B cell (primary cell): Measurements from ENCODE around the gene GLMN. TPM values are rescaled to one million over a fixed set of nuclear protein-coding genes. Genes with fewer than 3 reads are reported as not detected.

Experiments used
- ATAC-seq: fragments of 200-7000 bp; cut with Tn5 transposase; one replicate; pipeline ENCODE4 v1.10.0; 2021; ENCODE audit warnings: low read depth, mild to moderate bottlenecking, moderate number of reproducible peaks, moderate library complexity
- CTCF ChIA-PET: fragments of 350-600 bp; sonication (Branson Sonifier 250); formaldehyde crosslinking; loops from one replicate; lab custom pipeline; 2021; ENCODE audit warnings: antibody characterized with exemption, inconsistent platforms; lab: Charles Lee
- POLR2A ChIA-PET: fragments of 350-600 bp; sonication (Branson Sonifier 250); formaldehyde crosslinking; loops from one replicate; lab custom pipeline; 2021; ENCODE audit warnings: antibody characterized with exemption; lab: Charles Lee
- DNase-seq: peaks from one replicate; pipeline ENCODE4 v3.0.0; 2013
- H2AFZ ChIP-seq: 2 replicates; pipeline ENCODE4 v1.6.1; 2012; ENCODE audit warnings: mild to moderate bottlenecking, low read depth, low read length; ENCODE audit not compliant: insufficient read depth, poor library complexity, severe bottlenecking
- H3K27ac ChIP-seq, 2 donors: 1 replicate in 1 of 2; 2 replicates in 1 of 2; pipeline ENCODE4 v1.5.1; 2012 to 2013; ENCODE audit warnings: low read length in 2 of 2, mild to moderate bottlenecking in 2 of 2, moderate library complexity in 1 of 2
- H3K27me3 ChIP-seq, 4 experiments: fragments of 200-600 bp in 1 of 4; sonication (generic) in 1 of 4; replicated peaks in 1 of 4; 1 replicate in 2 of 4; 2 replicates in 2 of 4; pipeline versions ENCODE4 v1.6.1 to v1.7.0; 2013 to 2016; ENCODE audit warnings: low read length in 3 of 4, mild to moderate bottlenecking in 2 of 4, mixed read lengths in 1 of 4, moderate library complexity in 1 of 4; ENCODE audit not compliant: insufficient read depth in 4 of 4, control insufficient read depth in 3 of 4; ENCODE audit errors: control extremely low read depth in 1 of 4
- H3K36me3 ChIP-seq, 2 experiments: replicated peaks in 1 of 2; 1 replicate in 1 of 2; 2 replicates in 1 of 2; pipeline versions ENCODE4 v1.6.1 to v1.7.1; 2013; ENCODE audit warnings: low read length in 1 of 2; ENCODE audit not compliant: insufficient read depth in 2 of 2, control insufficient read depth in 1 of 2; ENCODE audit errors: control extremely low read depth in 1 of 2, extremely low read depth in 1 of 2
- H3K4me1 ChIP-seq, 2 donors: fragments of 200-600 bp in 1 of 2; sonication (generic) in 1 of 2; 1 replicate in 1 of 2; 2 replicates in 1 of 2; pipeline versions ENCODE4 v1.5.1 to v1.6.1; 2013 to 2017; ENCODE audit warnings: low read length in 2 of 2; ENCODE audit not compliant: control insufficient read depth in 2 of 2, insufficient read depth in 2 of 2
- H3K4me2 ChIP-seq: replicated peaks from 2 replicates; pipeline ENCODE3; 2012; ENCODE audit warnings: mild to moderate bottlenecking, low read depth, low read length; ENCODE audit not compliant: poor library complexity, severe bottlenecking
- H3K4me3 ChIP-seq, 5 experiments: fragments of 200-600 bp in 1 of 5; sonication (generic) in 1 of 5; 1 replicate in 3 of 5; 2 replicates in 2 of 5; pipeline versions ENCODE4 v1.5.1 to v1.7.0; 2011 to 2016; ENCODE audit warnings: low read length in 4 of 5, mild to moderate bottlenecking in 4 of 5, low read depth in 2 of 5, control low read depth in 1 of 5, moderate library complexity in 1 of 5; ENCODE audit not compliant: insufficient read depth in 1 of 5; ENCODE audit errors: control extremely low read depth in 1 of 5, extremely low read depth in 1 of 5
- H3K79me2 ChIP-seq: fragments of 200-600 bp; sonication (generic); one replicate; pipeline ENCODE4 v1.6.0; 2016; ENCODE audit warnings: low read length; ENCODE audit not compliant: control insufficient read depth, insufficient read depth
- H3K9ac ChIP-seq: fragments of 200-600 bp; sonication (generic); 2 replicates; pipeline ENCODE4 v1.6.1; 2017; ENCODE audit warnings: mild to moderate bottlenecking, low read length, moderate library complexity
- H3K9me3 ChIP-seq, 3 donors: one replicate each; pipeline versions ENCODE4 v1.6.1 to v1.7.1; 2013; ENCODE audit warnings: low read length in 2 of 3; ENCODE audit not compliant: control insufficient read depth in 2 of 3, insufficient read depth in 1 of 3; ENCODE audit errors: control extremely low read depth in 1 of 3
- H4K20me1 ChIP-seq: 2 replicates; pipeline ENCODE4 v1.6.0; 2012; ENCODE audit warnings: mild to moderate bottlenecking, low read length; ENCODE audit not compliant: insufficient read depth, control insufficient read depth, poor library complexity, severe bottlenecking
- H3K27ac Mint-ChIP-seq: one replicate; pipeline ENCODE4 v1.8.0; 2021; ENCODE audit warnings: mixed read lengths
- H3K27me3 Mint-ChIP-seq: one replicate; pipeline ENCODE4 v1.8.0; 2021; ENCODE audit warnings: mixed read lengths
- H3K4me1 Mint-ChIP-seq: one replicate; pipeline ENCODE4 v1.8.0; 2021; ENCODE audit warnings: mixed read lengths
- H3K4me3 Mint-ChIP-seq: one replicate; pipeline ENCODE4 v1.8.0; 2021; ENCODE audit warnings: mixed read lengths
- H3K9me3 Mint-ChIP-seq: one replicate; pipeline ENCODE4 v1.8.0; 2022; ENCODE audit warnings: mixed read lengths; ENCODE audit not compliant: insufficient read depth
- CTCF ChIP-seq: fragments of 200-600 bp; IDR thresholded peaks from one replicate; pipeline ENCODE4 v1.8.0; 2022; ENCODE audit warnings: antibody characterized with exemption, mild to moderate bottlenecking
- EZH2 ChIP-seq: IDR thresholded peaks from 2 replicates; pipeline ENCODE4 v1.6.1; 2012; ENCODE audit warnings: borderline replicate concordance, low read depth, mild to moderate bottlenecking, moderate library complexity, low read length; ENCODE audit not compliant: insufficient read depth, poor library complexity, severe bottlenecking
- WGBS: methylation state at CpG from one replicate; pipeline ENCODE4 v1.1.5; 2013; ENCODE audit warnings: missing lambda C conversion rate; ENCODE audit not compliant: insufficient coverage; 5-methylcytosine and 5-hydroxymethylcytosine counted together
- intact Hi-C: fragments of 100-400 bp; cut with micrococcal nuclease; formaldehyde crosslinking; loops from one replicate; pipeline ENCODE4 v1.10.0; 2022
- polyA plus RNA-seq: library from polyadenylated mRNA; depleted of rRNA; stranded (reverse); fragments of >200 nt; gene quantifications from 2 replicates; pipeline ENCODE4 v1.2.3, GENCODE V29; 2012
- total RNA-seq, 2 donors: library from RNA; stranded (reverse); fragments of 120-200 nt in 1 of 2; gene quantifications; 1 replicate in 1 of 2; 2 replicates in 1 of 2; pipeline versions ENCODE4 v1.2.3 to v1.2.4, GENCODE V29; 2013 to 2022

Gene GLMN
- total and polyA plus RNA-seq, 2 donors (not counting 1 experiment from before 2014, with no cell fraction given), result 2.8 to 13.6 TPM

DNA sequence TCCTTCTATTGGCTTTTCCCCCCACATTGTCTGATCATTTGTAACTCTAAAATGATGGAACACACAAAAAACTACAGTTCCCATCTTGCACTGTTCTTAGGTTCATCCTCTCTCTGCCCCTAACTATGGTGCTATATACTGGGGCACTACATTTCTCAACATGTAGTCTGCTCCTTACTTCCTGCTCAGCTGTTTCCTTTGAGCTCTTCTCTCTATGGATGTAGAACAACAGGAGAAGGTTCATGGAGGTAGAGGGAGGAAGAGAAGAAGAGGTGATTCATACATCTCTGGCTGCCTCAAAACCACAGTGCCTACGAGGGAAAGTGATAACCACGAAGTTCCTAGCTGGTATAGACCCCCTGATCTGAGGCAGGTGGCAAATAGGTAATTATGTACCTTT lies 88.1 kb downstream of the GLMN start:
- ATAC-seq (no peak), DNase-seq (no peak)
- ChIA-PET POLR2A (no interaction called here), CTCF (no interaction called here)
- Histone ChIP-seq H3K27me3 (no peaks in the 10 kb centered on the region), H2AFZ (no peak overlapping the region), H3K9me3 (no peaks in the 10 kb centered on the region), H3K79me2 (no peaks in the 10 kb centered on the region), H3K4me2 (no peak overlapping the region), H3K4me3 (no peak overlapping the region), H3K36me3 (no peaks in the 10 kb centered on the region), H3K27ac (no peak overlapping the region), H3K9ac (no peak overlapping the region), H4K20me1 (no peaks in the 10 kb centered on the region), H3K4me1 (no peaks in the 10 kb centered on the region)
- no peaks in the 10 kb centered on the region for H3K4me1 Mint-ChIP-seq
- peaks cover 5% of the 10 kb centered on the region for H3K27me3 Mint-ChIP-seq
- WGBS, result 20% methylated on average over 2 of the region's 2 CpGs
- TF ChIP-seq EZH2 (no peak), CTCF (no peak)
- H3K9me3 Mint-ChIP-seq, result no peaks in the 10 kb centered on the region
- no peak overlapping the region for H3K4me3 Mint-ChIP-seq
- intact Hi-C loops, result no loop called here
- no peak overlapping the region for H3K27ac Mint-ChIP-seq

DNA sequence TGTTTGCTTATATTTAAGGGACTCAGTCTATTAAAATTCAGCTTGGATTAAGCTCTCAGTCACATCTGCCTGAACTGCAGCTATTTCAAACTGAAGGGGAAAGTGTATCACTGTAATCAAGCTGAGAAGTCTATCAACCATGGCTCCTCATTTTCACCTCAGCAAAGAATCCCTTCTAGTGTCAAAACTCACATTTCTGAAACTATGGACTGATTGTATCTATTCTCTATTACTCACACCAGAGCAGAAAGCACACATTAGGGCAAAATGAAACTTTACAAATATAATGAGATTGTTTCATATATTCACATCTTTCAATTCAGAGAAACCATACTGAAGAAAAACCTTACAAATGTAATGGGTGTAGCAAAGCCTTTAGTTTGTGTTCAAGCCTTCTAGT lies 95.7 kb downstream of the GLMN start:
- intact Hi-C loops, result no loop called here
- no peak overlapping the region for H2AFZ ChIP-seq
- H3K4me3 Mint-ChIP-seq, result no peak overlapping the region
- H3K79me2 ChIP-seq, result no peaks in the 10 kb centered on the region
- POLR2A ChIA-PET, result no interaction called here
- no peaks in the 10 kb centered on the region for H3K4me1 ChIP-seq
- no peaks in the 10 kb centered on the region for H3K36me3 ChIP-seq
- DNase-seq (no peak), ATAC-seq (no peak)
- no peak for TF ChIP-seq CTCF
- no peak for TF ChIP-seq EZH2
- no peak overlapping the region for H3K27ac Mint-ChIP-seq
- no peak overlapping the region for H3K9ac ChIP-seq
- peaks cover 3% of the 10 kb centered on the region for H3K27me3 Mint-ChIP-seq
- no peaks in the 10 kb centered on the region for H4K20me1 ChIP-seq
- no peaks in the 10 kb centered on the region for H3K4me1 Mint-ChIP-seq
- H3K9me3 ChIP-seq, result no peaks in the 10 kb centered on the region
- no peak overlapping the region for H3K27ac ChIP-seq
- no peaks in the 10 kb centered on the region for H3K27me3 ChIP-seq
- no peak overlapping the region for H3K4me3 ChIP-seq
- CTCF ChIA-PET, result no interaction called here
- H3K4me2 ChIP-seq, result no peak overlapping the region
- H3K9me3 Mint-ChIP-seq, result no peaks in the 10 kb centered on the region
